Glutamatergic neuron (in vitro differentiated cells): Measurements from ENCODE around the gene TP53RK. TPM values are rescaled to one million over a fixed set of nuclear protein-coding genes. Genes with fewer than 3 reads are reported as not detected.
A peak's percentile ranks its signal among the peaks of the same experiment; 100 is the strongest.

ENCODE experiments used
- DNase-seq: peaks from one replicate; pipeline ENCODE4 v3.0.0; 2022
- H3K27ac Mint-ChIP-seq: one replicate; pipeline ENCODE4 v1.8.0; 2020; ENCODE audit warnings: mild to moderate bottlenecking, mixed read lengths, inconsistent platforms; ENCODE audit not compliant: unreplicated experiment
- H3K27me3 Mint-ChIP-seq: one replicate; pipeline ENCODE4 v1.8.0; 2020; ENCODE audit warnings: mild to moderate bottlenecking, moderate library complexity, mixed read lengths, inconsistent platforms; ENCODE audit not compliant: unreplicated experiment
- H3K36me3 Mint-ChIP-seq: one replicate; pipeline ENCODE4 v1.8.0; 2020; ENCODE audit warnings: mild to moderate bottlenecking, mixed read lengths, inconsistent platforms; ENCODE audit not compliant: unreplicated experiment
- H3K4me1 Mint-ChIP-seq: one replicate; pipeline ENCODE4 v1.8.0; 2020; ENCODE audit warnings: mild to moderate bottlenecking, low read depth, mixed read lengths, inconsistent platforms; ENCODE audit not compliant: unreplicated experiment
- H3K4me3 Mint-ChIP-seq: one replicate; pipeline ENCODE4 v1.8.0; 2020; ENCODE audit warnings: mild to moderate bottlenecking, mixed read lengths, inconsistent platforms; ENCODE audit not compliant: unreplicated experiment
- H3K9me3 Mint-ChIP-seq: one replicate; pipeline ENCODE4 v1.8.0; 2020; ENCODE audit warnings: mild to moderate bottlenecking, moderate library complexity, mixed read lengths, inconsistent platforms; ENCODE audit not compliant: unreplicated experiment
- CTCF ChIP-seq: fragments of 200-600 bp; sonication (generic); IDR thresholded peaks from one replicate; pipeline ENCODE4 v1.5.0; 2021; ENCODE audit not compliant: partially characterized antibody, unreplicated experiment
- total RNA-seq: library from RNA; stranded (reverse); fragmentation: NEBNext Ultra II Directional; extraction: Animal tissue kit (Norgen Biotek cat#: 25700); gene quantifications from one replicate; pipeline ENCODE4 v1.2.1, GENCODE V29; 2021; ENCODE audit not compliant: unreplicated experiment

TP53RK gene
- total RNA-seq, 1 donor from 2014 or later: 19.0 TPM

- no peak overlapping the region for H3K4me3 Mint-ChIP-seq
- peaks cover 6% of the 10 kb centered on the region for H3K4me1 Mint-ChIP-seq
- H3K27me3 Mint-ChIP-seq: peaks cover 17% of the 10 kb centered on the region
- no peak for DNase-seq
- H3K9me3 Mint-ChIP-seq: peaks cover 2% of the 10 kb centered on the region
- H3K36me3 Mint-ChIP-seq: no peaks in the 10 kb centered on the region
- H3K27ac Mint-ChIP-seq: no peak overlapping the region
- TF ChIP-seq CTCF: no peak
Measured at GRCh38 chr20:46712056-46712636, 22.9 kb upstream of the TP53RK start.

GRCh38 chr20:46710153-46710913 is 21.1 kb upstream of the TP53RK start:
- Mint-ChIP-seq H3K9me3 (peaks cover 2% of the 10 kb centered on the region), H3K4me3 (peak overlapping the region; percentile 88), H3K4me1 (peaks cover 6% of the 10 kb centered on the region), H3K27me3 (peaks cover 15% of the 10 kb centered on the region), H3K27ac (peak overlapping the region; percentile 11), H3K36me3 (peaks cover 4% of the 10 kb centered on the region)
- no peak for TF ChIP-seq CTCF
- no peak for DNase-seq

- DNase-seq: peak; percentile 60
- H3K27ac Mint-ChIP-seq: peak within 1 kb of the TSS; percentile 11
- peaks cover 2% of the 10 kb centered on the region for H3K9me3 Mint-ChIP-seq
- H3K4me3 Mint-ChIP-seq: peak within 1 kb of the TSS; percentile 88
- H3K27me3 Mint-ChIP-seq: peaks cover 12% of the 10 kb centered on the region
- TF ChIP-seq CTCF: no peak
- H3K4me1 Mint-ChIP-seq: peaks cover 6% of the 10 kb centered on the region
- peaks cover 4% of the 10 kb centered on the region for H3K36me3 Mint-ChIP-seq
Measured at GRCh38 chr20:46709459-46710152, 20.4 kb upstream of the TP53RK start, which contains the start of gene SLC2A10. Gene SLC2A10 (plus strand): TSS chr20:46709649. CDS start chr20:46709737, 88 bp downstream.

GRCh38 chr20:46709055-46709458 is 19.8 kb upstream of the TP53RK start:
- no peak for DNase-seq
- H3K27me3 Mint-ChIP-seq: peaks cover 11% of the 10 kb centered on the region
- peak overlapping the region; percentile 73 for H3K4me3 Mint-ChIP-seq
- peaks cover 4% of the 10 kb centered on the region for H3K36me3 Mint-ChIP-seq
- peaks cover 2% of the 10 kb centered on the region for H3K9me3 Mint-ChIP-seq
- H3K27ac Mint-ChIP-seq: no peak overlapping the region
- peaks cover 6% of the 10 kb centered on the region for H3K4me1 Mint-ChIP-seq
- no peak for TF ChIP-seq CTCF
